GM12878 (cell line): ENCODE data around the gene ZNF710. TPM values are rescaled to one million over a fixed set of nuclear protein-coding genes. Genes with fewer than 3 reads are reported as not detected.

Experiments used
- ATAC-seq: fragments of 200-7000 bp; cut with Tn5 transposase; 3 replicates; pipeline ENCODE4 v1.9.1; 2020; ENCODE audit warnings: mild to moderate bottlenecking, moderate library complexity
- BruUV-seq: library from RNA; stranded (reverse); fragments of 400-500 nt; replicated peaks from 2 replicates; lab custom pipeline; 2021; lab: Mats Ljungman, UMichigan
- CTCF ChIA-PET: fragments of 300-600 bp; sonication (Branson Sonifier 250); formaldehyde crosslinking; extraction: SDS; loops from one replicate; lab custom pipeline; 2021; ENCODE audit warnings: inconsistent platforms; lab: Yijun Ruan, JAX
- POLR2A ChIA-PET: fragments of 350-600 bp; formaldehyde crosslinking; extraction: SDS; loops from one replicate; lab custom pipeline; 2021; ENCODE audit warnings: inconsistent platforms; lab: Charles Lee
- RAD21 ChIA-PET: fragments of 300-600 bp; sonication (Branson Sonifier 250); formaldehyde crosslinking; loops from one replicate; lab custom pipeline; 2023; ENCODE audit warnings: antibody characterized with exemption; ENCODE audit not compliant: unreplicated experiment; lab: Charles Lee
- SMC1A ChIA-PET: fragments of 300-600 bp; sonication (Branson Sonifier 250); formaldehyde crosslinking; loops from one replicate; lab custom pipeline; 2023; ENCODE audit not compliant: unreplicated experiment, uncharacterized antibody; lab: Charles Lee
- DNase-seq: peaks from one replicate; pipeline ENCODE4 v3.0.0-alpha.2; 2011; ENCODE audit warnings: low read depth, low spot score
- FAIRE-seq: peaks from 3 replicates; lab custom pipeline; 2011; peaks lifted over from hg19 to GRCh38; lab: Jason Lieb, UNC
- H2AFZ ChIP-seq: 2 replicates; pipeline ENCODE4 v1.6.0; 2011; ENCODE audit warnings: low read depth, low read length, control low read depth; ENCODE audit not compliant: control insufficient read depth
- H3K27ac ChIP-seq: 2 replicates; pipeline ENCODE4 v1.5.1; 2011; ENCODE audit warnings: control low read depth; ENCODE audit not compliant: control insufficient read depth, insufficient read depth
- H3K27me3 ChIP-seq, 2 experiments: replicated peaks in 1 of 2; 2 replicates each; pipeline versions ENCODE4 v1.6.0 to v1.6.1; 2011; ENCODE audit warnings: low read length in 1 of 2; ENCODE audit not compliant: control insufficient read depth in 2 of 2, insufficient read depth in 2 of 2
- H3K36me3 ChIP-seq, 2 experiments: 2 replicates each; pipeline ENCODE4 v1.5.1; 2011; ENCODE audit warnings: low read length in 1 of 2; ENCODE audit not compliant: control insufficient read depth in 2 of 2, insufficient read depth in 2 of 2
- H3K4me1 ChIP-seq: 2 replicates; pipeline ENCODE4 v1.6.1; 2011; ENCODE audit warnings: mild to moderate bottlenecking, low read length, moderate library complexity, mixed read lengths; ENCODE audit not compliant: control insufficient read depth, insufficient read depth
- H3K4me2 ChIP-seq: 2 replicates; pipeline ENCODE4 v1.6.0; 2011; ENCODE audit warnings: control low read depth; ENCODE audit not compliant: control insufficient read depth, insufficient read depth
- H3K4me3 ChIP-seq: fragments of 200-600 bp; sonication (generic); 2 replicates; pipeline ENCODE4 v1.5.1; 2016
- H3K79me2 ChIP-seq: 2 replicates; pipeline ENCODE4 v1.6.0; 2011; ENCODE audit warnings: low read length; ENCODE audit not compliant: control insufficient read depth, insufficient read depth
- H3K9ac ChIP-seq: 2 replicates; pipeline ENCODE4 v1.8.0; 2011; ENCODE audit warnings: low read length, control low read depth, mixed read lengths; ENCODE audit not compliant: control insufficient read depth, insufficient read depth
- H3K9me3 ChIP-seq: replicated peaks from 3 replicates; pipeline ENCODE4 v1.5.1; 2011; ENCODE audit warnings: mild to moderate bottlenecking, low read length; ENCODE audit not compliant: control insufficient read depth, insufficient read depth
- H4K20me1 ChIP-seq: 2 replicates; pipeline ENCODE4 v1.6.0; 2011; ENCODE audit not compliant: control insufficient read depth, insufficient read depth
- BACH1 ChIP-seq: fragments of 450-650 bp; IDR thresholded peaks from 2 replicates; pipeline ENCODE4 v1.6.1; 2017; ENCODE audit warnings: mild to moderate bottlenecking, borderline replicate concordance
- BCL11A ChIP-seq: IDR thresholded peaks from 2 replicates; pipeline ENCODE4 v1.6.1; 2011; ENCODE audit warnings: low read depth, low read length
- E2F4 ChIP-seq: IDR thresholded peaks from 2 replicates; pipeline ENCODE4 v1.6.1; 2012; ENCODE audit warnings: low read depth, low read length, improper control_type of control experiment
- HDGF ChIP-seq: fragments of 450-650 bp; IDR thresholded peaks from 2 replicates; pipeline ENCODE4 v1.6.1; 2016; ENCODE audit warnings: antibody characterized with exemption
- JUNB ChIP-seq: IDR thresholded peaks from 2 replicates; pipeline ENCODE4 v1.6.1; 2016; ENCODE audit warnings: antibody characterized with exemption, mild to moderate bottlenecking
- NFYB ChIP-seq: IDR thresholded peaks from 2 replicates; pipeline ENCODE4 v1.6.1; 2011; ENCODE audit warnings: low read depth, mild to moderate bottlenecking, low read length, improper control_type of control experiment, moderate library complexity; ENCODE audit not compliant: insufficient read depth
- SIN3A ChIP-seq: IDR thresholded peaks from 2 replicates; pipeline ENCODE4 v1.6.1; 2012; ENCODE audit warnings: low read depth, low read length, improper control_type of control experiment
- ZBTB11 ChIP-seq: fragments of 450-650 bp; formaldehyde crosslinking; IDR thresholded peaks from 2 replicates; pipeline ENCODE4 v1.5.0; 2022; ENCODE audit warnings: mild to moderate bottlenecking, missing genetic modification characterization
- ZNF622 ChIP-seq: fragments of 450-650 bp; IDR thresholded peaks from 2 replicates; pipeline ENCODE4 v1.6.1; 2017; ENCODE audit warnings: mild to moderate bottlenecking, inconsistent platforms
- WGBS: methylation state at CpG from one replicate; pipeline ENCODE4 v1.1.6; 2016; ENCODE audit warnings: low lambda C conversion rate; ENCODE audit not compliant: insufficient replicate concordance, insufficient coverage; ENCODE audit errors: missing lambda C conversion rate; 5-methylcytosine and 5-hydroxymethylcytosine counted together
- in situ Hi-C: fragments of 300-500 bp; cut with MboI; formaldehyde crosslinking; loops from 9 replicates; pipeline ENCODE4 v1.14.3; 2018; ENCODE audit warnings: mixed read lengths
- intact Hi-C: fragments of 100-400 bp; cut with micrococcal nuclease; formaldehyde crosslinking; loops from one replicate; pipeline ENCODE4 v1.14.2; 2022; ENCODE audit not compliant: unreplicated experiment
- polyA plus RNA-seq, 11 experiments: library from polyadenylated mRNA; depleted of rRNA in 4 of 11; unstranded in 6 of 11; stranded (reverse) in 5 of 11; fragments of >200 nt; fragmentation: Nextera tagmentation in 4 of 11; fragmentation: Illumina TruSeq in 1 of 11; extraction: Ambion mirVana in 4 of 11; extraction: Trizol in 1 of 11; gene quantifications; 1 replicate in 1 of 11; 2 replicates in 10 of 11; pipeline versions ENCODE4 v1.2.1 to v1.2.3, GENCODE V29; 2011 to 2016; ENCODE audit warnings: inconsistent platforms in 2 of 11, missing spikeins in 2 of 11, low read depth in 1 of 11
- total RNA-seq, 4 experiments: library from RNA; depleted of rRNA in 3 of 4; stranded (reverse); fragments of >200 nt in 3 of 4; fragmentation: Illumina TruSeq in 1 of 4; extraction: Trizol in 1 of 4; gene quantifications; 2 replicates each; pipeline versions ENCODE4 v1.2.1 to v1.2.3, GENCODE V29; 2013 to 2021
- TF ChIP-seq, protein P1 (sequence below): fragments of 450-650 bp; formaldehyde crosslinking; IDR thresholded peaks from 2 replicates; pipeline ENCODE4 v1.4.0; 2022; ENCODE audit warnings: mild to moderate bottlenecking, moderate library complexity

ZNF710 gene
- total and polyA plus RNA-seq, 10 of the 15 experiments (the other 5 are each of a cell fraction or from before 2014, with no cell fraction given): 1.4 to 43.5 (median 9.8) TPM

DNA sequence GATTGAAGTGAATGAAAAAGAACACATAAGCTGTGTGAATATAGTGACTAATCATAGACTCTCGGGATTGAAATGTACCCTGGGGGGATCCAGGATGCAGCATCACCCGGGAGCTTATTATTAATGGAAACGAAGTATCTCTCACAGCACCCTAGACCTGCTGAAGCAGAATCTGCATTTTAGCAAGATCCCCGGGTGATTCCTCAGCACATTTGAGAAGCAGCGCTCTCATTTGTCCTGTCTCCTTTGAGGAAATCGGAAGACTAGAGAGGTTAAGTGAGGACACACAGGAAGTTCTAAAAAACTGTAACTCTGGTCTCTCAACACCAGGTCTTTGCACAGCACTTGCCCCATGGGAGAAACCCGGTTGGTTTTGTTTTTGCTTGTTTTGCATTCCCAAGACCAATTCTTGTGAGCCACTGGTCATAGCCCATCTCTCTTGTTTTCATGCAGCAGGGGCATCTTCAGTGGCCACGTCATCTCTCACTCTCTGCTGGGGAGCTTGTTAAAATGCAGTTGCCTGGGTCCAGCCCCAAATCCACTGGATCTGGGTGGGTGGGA is 30.2 kb downstream of the ZNF710 start (continued):
- no peak for TF ChIP-seq ZBTB11
- TF ChIP-seq HDGF: no peak
- TF ChIP-seq ZNF622: no peak
- TF ChIP-seq E2F4: no peak

DNA sequence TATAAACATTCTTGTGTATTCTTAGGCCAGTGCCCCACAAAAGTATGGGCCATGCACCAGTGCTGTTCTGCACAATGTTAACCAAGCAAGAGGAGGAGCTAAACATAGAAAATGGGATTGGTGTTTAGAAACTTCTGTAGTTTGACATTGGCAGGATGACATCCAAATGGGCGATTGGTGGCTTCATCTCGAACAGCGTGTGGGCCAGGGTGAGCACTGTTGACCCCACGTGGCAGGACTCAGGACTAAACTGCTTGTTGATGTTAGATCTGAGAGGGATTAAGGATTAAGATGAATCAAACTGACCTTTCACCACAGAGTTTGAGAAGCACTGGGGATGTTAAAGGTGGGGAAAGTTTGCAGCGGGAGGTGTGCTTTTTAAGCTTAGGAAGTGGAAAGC is 31.9 kb downstream of the ZNF710 start:
- intact Hi-C loops (loop anchor here (5.0 kb wide), 1 partner anchor 39 kb away; no protein-coding TSS in a partner anchor), in situ Hi-C loops (no loop called here)
- ChIA-PET CTCF (interaction anchor here (0.6 to 3.4 kb wide), 7 partner anchors 17 to 68 kb away, joined by 3 to 15 read pairs (median 3); no protein-coding TSS in a partner anchor), SMC1A (interaction anchor here (0.9 to 12.0 kb wide), 7 partner anchors 12 to 61 kb away, joined by 3 to 224 read pairs (median 3); partner anchors contain the start of gene ZNF710), POLR2A (interaction anchor here (0.6 to 7.5 kb wide), 4 partner anchors 10 to 67 kb away, joined by 3 to 56 read pairs (median 3); no protein-coding TSS in a partner anchor), RAD21 (interaction anchor here (0.5 to 4.9 kb wide), 3 partner anchors 8 to 29 kb away, joined by 3 to 39 read pairs (median 6); no protein-coding TSS in a partner anchor)
- Histone ChIP-seq H3K9ac (no peak overlapping the region), H2AFZ (no peak overlapping the region), H3K79me2 (peaks cover 62% of the 10 kb centered on the region), H3K4me3 (no peak overlapping the region), H3K27ac (no peak overlapping the region), H3K4me2 (no peak overlapping the region), H3K36me3 (peaks cover 0 to 4% of the 10 kb centered on the region in 2 experiments; a peak in 3 of 4 replicates), H3K4me1 (peaks cover 55% of the 10 kb centered on the region), H4K20me1 (no peaks in the 10 kb centered on the region), H3K9me3 (no peaks in the 10 kb centered on the region; the same call in 1 of the 3 replicates), H3K27me3 (no peaks in the 10 kb centered on the region)
- ATAC-seq (no peak), DNase-seq (no peak), FAIRE-seq (no peak)
- BruUV-seq: no TSS peak
- no peak for TF ChIP-seq BCL11A
- TF ChIP-seq, protein P1, sequence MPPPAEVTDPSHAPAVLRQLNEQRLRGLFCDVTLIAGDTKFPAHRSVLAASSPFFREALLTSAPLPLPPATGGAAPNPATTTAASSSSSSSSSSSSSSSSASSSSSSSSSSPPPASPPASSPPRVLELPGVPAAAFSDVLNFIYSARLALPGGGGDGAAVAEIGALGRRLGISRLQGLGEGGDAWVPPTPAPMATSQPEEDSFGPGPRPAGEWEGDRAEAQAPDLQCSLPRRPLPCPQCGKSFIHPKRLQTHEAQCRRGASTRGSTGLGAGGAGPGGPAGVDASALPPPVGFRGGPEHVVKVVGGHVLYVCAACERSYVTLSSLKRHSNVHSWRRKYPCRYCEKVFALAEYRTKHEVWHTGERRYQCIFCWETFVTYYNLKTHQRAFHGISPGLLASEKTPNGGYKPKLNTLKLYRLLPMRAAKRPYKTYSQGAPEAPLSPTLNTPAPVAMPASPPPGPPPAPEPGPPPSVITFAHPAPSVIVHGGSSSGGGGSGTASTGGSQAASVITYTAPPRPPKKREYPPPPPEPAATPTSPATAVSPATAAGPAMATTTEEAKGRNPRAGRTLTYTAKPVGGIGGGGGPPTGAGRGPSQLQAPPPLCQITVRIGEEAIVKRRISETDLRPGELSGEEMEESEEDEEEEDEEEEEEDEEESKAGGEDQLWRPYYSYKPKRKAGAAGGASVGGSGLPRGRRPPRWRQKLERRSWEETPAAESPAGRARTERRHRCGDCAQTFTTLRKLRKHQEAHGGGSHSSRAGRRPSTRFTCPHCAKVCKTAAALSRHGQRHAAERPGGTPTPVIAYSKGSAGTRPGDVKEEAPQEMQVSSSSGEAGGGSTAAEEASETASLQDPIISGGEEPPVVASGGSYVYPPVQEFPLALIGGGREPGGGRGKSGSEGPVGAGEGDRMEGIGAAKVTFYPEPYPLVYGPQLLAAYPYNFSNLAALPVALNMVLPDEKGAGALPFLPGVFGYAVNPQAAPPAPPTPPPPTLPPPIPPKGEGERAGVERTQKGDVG (CRISPR knock-in tag): no peak
- TF ChIP-seq SIN3A: no peak
- TF ChIP-seq JUNB: no peak
- TF ChIP-seq NFYB: no peak
- TF ChIP-seq BACH1: no peak
- WGBS: 98% methylated on average over 5 of the region's 5 CpGs
